HepG2 (cell line): ENCODE results near the gene P3H4. TPM values are rescaled to one million over a fixed set of nuclear protein-coding genes. Genes with fewer than 3 reads are reported as not detected.
A peak's percentile ranks its signal among the peaks of the same experiment; 100 is the strongest.

ENCODE experiments used
- ARID5B ChIP-seq: IDR thresholded peaks from 2 replicates; pipeline ENCODE4 v1.4.0; 2020; ENCODE audit warnings: mild to moderate bottlenecking, missing genetic modification reagents
- ELF4 ChIP-seq: sonication (generic); formaldehyde crosslinking; IDR thresholded peaks from 2 replicates; pipeline ENCODE4 v1.5.0; 2020; ENCODE audit warnings: missing genetic modification reagents, mild to moderate bottlenecking, moderate library complexity, borderline replicate concordance
- MEIS1 ChIP-seq: sonication (generic); formaldehyde crosslinking; IDR thresholded peaks from 2 replicates; pipeline ENCODE4 v1.9.0; 2021; ENCODE audit warnings: mild to moderate bottlenecking, missing genetic modification reagents, moderate library complexity, borderline replicate concordance
- PRPF4 ChIP-seq: fragments of 200-400 bp; formaldehyde crosslinking; IDR thresholded peaks from 2 replicates; pipeline ENCODE4 v1.6.1; 2016; ENCODE audit warnings: low read length, low read depth; ENCODE audit not compliant: poor library complexity, severe bottlenecking
- SKIL ChIP-seq: sonication (generic); formaldehyde crosslinking; IDR thresholded peaks from 2 replicates; pipeline ENCODE4 v1.8.0; 2022; ENCODE audit warnings: missing genetic modification reagents, mild to moderate bottlenecking, moderate library complexity, borderline replicate concordance
- SMAD1 ChIP-seq: sonication (generic); formaldehyde crosslinking; IDR thresholded peaks from 2 replicates; pipeline ENCODE4 v1.4.0; 2020; ENCODE audit warnings: missing genetic modification reagents, low read depth, mild to moderate bottlenecking, borderline replicate concordance
- ZFP90 ChIP-seq: sonication (generic); formaldehyde crosslinking; IDR thresholded peaks from 2 replicates; pipeline ENCODE4 v1.8.0; 2022; ENCODE audit warnings: missing genetic modification reagents, mild to moderate bottlenecking, inconsistent platforms, borderline replicate concordance
- ZNF253 ChIP-seq: sonication (generic); formaldehyde crosslinking; IDR thresholded peaks from 2 replicates; pipeline ENCODE4 v1.8.0; 2022; ENCODE audit warnings: mild to moderate bottlenecking, missing genetic modification reagents, borderline replicate concordance
- ZNF414 ChIP-seq: sonication (generic); formaldehyde crosslinking; IDR thresholded peaks from 2 replicates; pipeline ENCODE4 v1.5.0; 2020; ENCODE audit warnings: missing genetic modification reagents
- ZNF816 ChIP-seq: sonication (generic); formaldehyde crosslinking; IDR thresholded peaks from 2 replicates; pipeline ENCODE4 v1.8.0; 2022; ENCODE audit warnings: missing genetic modification reagents, mild to moderate bottlenecking, borderline replicate concordance
- polyA plus RNA-seq, 8 experiments: library from polyadenylated mRNA; depleted of rRNA in 3 of 8; stranded (reverse) in 7 of 8; unstranded in 1 of 8; fragments of >200 nt; fragmentation: Illumina TruSeq in 4 of 8; extraction: Trizol in 4 of 8; gene quantifications; 2 replicates each; pipeline versions ENCODE4 v1.2.1 to v1.2.3, GENCODE V29; 2011 to 2016; ENCODE audit warnings: low read depth in 4 of 8, missing spikeins in 1 of 8, mixed read lengths in 1 of 8; ENCODE audit not compliant: insufficient read depth in 1 of 8
- total RNA-seq, 5 experiments: library from RNA; depleted of rRNA; stranded (reverse); fragments of >200 nt; fragmentation: Illumina TruSeq; extraction: Trizol; gene quantifications; 2 replicates each; pipeline ENCODE4 v1.2.3, GENCODE V29; 2016; ENCODE audit warnings: low read depth in 1 of 5
- TF ChIP-seq, protein P1 (sequence below): sonication (generic); formaldehyde crosslinking; IDR thresholded peaks from 2 replicates; pipeline ENCODE4 v1.5.1; 2020; ENCODE audit warnings: missing genetic modification reagents, mild to moderate bottlenecking, borderline replicate concordance
- TF ChIP-seq, protein P2 (sequence below): sonication (generic); formaldehyde crosslinking; IDR thresholded peaks from 2 replicates; pipeline ENCODE4 v1.5.0; 2020; ENCODE audit warnings: mild to moderate bottlenecking, missing genetic modification reagents

Gene P3H4
- total and polyA plus RNA-seq, 2 of the 13 experiments (the other 11 are each of a cell fraction or from before 2014, with no cell fraction given): 37.1 to 50.6 TPM

GRCh38 chr17:41811549-41812380 is at the start of gene P3H4 (continued):
- TF ChIP-seq ARID5B (CRISPR knock-in tag): 0 out of 2 replicates have a peak, but pooled peaks have one; percentile 5
- peak; percentile 64; the same call in 1 of the 2 replicates for TF ChIP-seq MEIS1
- no peak for TF ChIP-seq PRPF4
- TF ChIP-seq ZNF414 (CRISPR knock-in tag): no peak
- TF ChIP-seq SKIL (CRISPR knock-in tag): peak; percentile 25; the same call in 1 of the 2 replicates
- TF ChIP-seq ZFP90 (CRISPR knock-in tag): peak; percentile 90; the same call in 1 of the 2 replicates
- TF ChIP-seq, protein P1, sequence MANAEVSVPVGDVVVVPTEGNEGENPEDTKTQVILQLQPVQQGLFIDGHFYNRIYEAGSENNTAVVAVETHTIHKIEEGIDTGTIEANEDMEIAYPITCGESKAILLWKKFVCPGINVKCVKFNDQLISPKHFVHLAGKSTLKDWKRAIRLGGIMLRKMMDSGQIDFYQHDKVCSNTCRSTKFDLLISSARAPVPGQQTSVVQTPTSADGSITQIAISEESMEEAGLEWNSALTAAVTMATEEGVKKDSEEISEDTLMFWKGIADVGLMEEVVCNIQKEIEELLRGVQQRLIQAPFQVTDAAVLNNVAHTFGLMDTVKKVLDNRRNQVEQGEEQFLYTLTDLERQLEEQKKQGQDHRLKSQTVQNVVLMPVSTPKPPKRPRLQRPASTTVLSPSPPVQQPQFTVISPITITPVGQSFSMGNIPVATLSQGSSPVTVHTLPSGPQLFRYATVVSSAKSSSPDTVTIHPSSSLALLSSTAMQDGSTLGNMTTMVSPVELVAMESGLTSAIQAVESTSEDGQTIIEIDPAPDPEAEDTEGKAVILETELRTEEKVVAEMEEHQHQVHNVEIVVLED: peak; percentile 70
- TF ChIP-seq ELF4 (CRISPR knock-in tag): 0 out of 2 replicates have a peak, but pooled peaks have one; percentile 61
- TF ChIP-seq, protein P2, sequence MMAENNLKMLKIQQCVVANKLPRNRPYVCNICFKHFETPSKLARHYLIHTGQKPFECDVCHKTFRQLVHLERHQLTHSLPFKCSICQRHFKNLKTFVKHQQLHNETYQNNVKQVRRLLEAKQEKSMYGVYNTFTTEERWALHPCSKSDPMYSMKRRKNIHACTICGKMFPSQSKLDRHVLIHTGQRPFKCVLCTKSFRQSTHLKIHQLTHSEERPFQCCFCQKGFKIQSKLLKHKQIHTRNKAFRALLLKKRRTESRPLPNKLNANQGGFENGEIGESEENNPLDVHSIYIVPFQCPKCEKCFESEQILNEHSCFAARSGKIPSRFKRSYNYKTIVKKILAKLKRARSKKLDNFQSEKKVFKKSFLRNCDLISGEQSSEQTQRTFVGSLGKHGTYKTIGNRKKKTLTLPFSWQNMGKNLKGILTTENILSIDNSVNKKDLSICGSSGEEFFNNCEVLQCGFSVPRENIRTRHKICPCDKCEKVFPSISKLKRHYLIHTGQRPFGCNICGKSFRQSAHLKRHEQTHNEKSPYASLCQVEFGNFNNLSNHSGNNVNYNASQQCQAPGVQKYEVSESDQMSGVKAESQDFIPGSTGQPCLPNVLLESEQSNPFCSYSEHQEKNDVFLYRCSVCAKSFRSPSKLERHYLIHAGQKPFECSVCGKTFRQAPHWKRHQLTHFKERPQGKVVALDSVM: peak; percentile 56
- no peak for TF ChIP-seq ZNF253
- peak; percentile 63; the same call in 1 of the 2 replicates for TF ChIP-seq SMAD1 (CRISPR knock-in tag)
- no peak for TF ChIP-seq ZNF816
